ENCODE measurements around the gene PCNX3. TPM values are rescaled to one million over a fixed set of nuclear protein-coding genes. Genes with fewer than 3 reads are reported as not detected.
A peak's percentile ranks its signal among the peaks of the same experiment; 100 is the strongest.

The PCNX3 gene
- total RNA-seq, 4 donors from 2014 or later, result 60.2 to 106 (median 81.3) TPM

- H3K27ac ChIP-seq, result no peak overlapping the region
Measured at GRCh38 chr11:65604258-65604657, 11.3 kb upstream of the PCNX3 start.

GRCh38 chr11:65606876-65607613 lies 8.5 kb upstream of the PCNX3 start:
- TF ChIP-seq POLR2A (IDR thresholded peaks at IDR 0.05) (no peak), CTCF (IDR thresholded peaks at IDR 0.05) (no peak)
- DNase-seq, result peak; percentile 47 to 89 (median 88)
- peaks cover 0 to 38% (median 7%) of the 10 kb centered on the region in 4 donors for H3K4me1 ChIP-seq
- H3K27me3 ChIP-seq, result no peaks in the 10 kb centered on the region
- H3K9me3 ChIP-seq, result no peaks in the 10 kb centered on the region
- H3K36me3 ChIP-seq, result peaks cover 0 to 68% (median 0%) of the 10 kb centered on the region in 3 donors
- peak overlapping the region; percentile 49 to 66 (median 61) for H3K27ac ChIP-seq
- peak overlapping the region in 1 of 4 donors; percentile 33 for H3K4me3 ChIP-seq

More at GRCh38 chr11:65604258-65604657, 11.3 kb upstream of the PCNX3 start:
- DNase-seq, result no peak
- Histone ChIP-seq H3K9me3 (no peaks in the 10 kb centered on the region), H3K4me3 (no peak overlapping the region), H3K27me3 (no peaks in the 10 kb centered on the region), H3K4me1 (peaks cover 0 to 11% (median 0%) of the 10 kb centered on the region in 4 donors), H3K36me3 (peaks cover 0 to 79% (median 0%) of the 10 kb centered on the region in 3 donors)
- no peak for TF ChIP-seq CTCF (IDR thresholded peaks at IDR 0.05)

- no peak for TF ChIP-seq POLR2A (IDR thresholded peaks at IDR 0.05)
- TF ChIP-seq CTCF (IDR thresholded peaks at IDR 0.05), result no peak
- H3K36me3 ChIP-seq, result peaks cover 0 to 63% (median 0%) of the 10 kb centered on the region in 3 donors
- H3K4me3 ChIP-seq, result peak overlapping the region in 1 of 4 donors; percentile 33
- DNase-seq, result no peak
- H3K9me3 ChIP-seq, result no peaks in the 10 kb centered on the region
- peaks cover 0 to 46% (median 15%) of the 10 kb centered on the region in 4 donors for H3K4me1 ChIP-seq
- H3K27me3 ChIP-seq, result no peaks in the 10 kb centered on the region
- peak overlapping the region in 3 of 4 donors; percentile 58 to 66 (median 64) for H3K27ac ChIP-seq
Measured at GRCh38 chr11:65607614-65608426, 7.8 kb upstream of the PCNX3 start.

- no peak for DNase-seq
- Histone ChIP-seq H3K9me3 (no peaks in the 10 kb centered on the region), H3K27ac (peak overlapping the region in 1 of 4 donors; percentile 19), H3K4me1 (peaks cover 0 to 53% (median 21%) of the 10 kb centered on the region in 4 donors), H3K36me3 (peaks cover 0 to 52% (median 0%) of the 10 kb centered on the region in 3 donors), H3K4me3 (no peak overlapping the region), H3K27me3 (no peaks in the 10 kb centered on the region)
- no peak for TF ChIP-seq CTCF (IDR thresholded peaks at IDR 0.05)
- TF ChIP-seq POLR2A (IDR thresholded peaks at IDR 0.05), result no peak
Measured at GRCh38 chr11:65609229-65609628, 6.3 kb upstream of the PCNX3 start.

GRCh38 chr11:65609665-65610064 lies 5.9 kb upstream of the PCNX3 start:
- H3K36me3 ChIP-seq, result peaks cover 0 to 47% (median 0%) of the 10 kb centered on the region in 3 donors

More at GRCh38 chr11:65609665-65610064, 5.9 kb upstream of the PCNX3 start:
- TF ChIP-seq CTCF (IDR thresholded peaks at IDR 0.05), result no peak
- TF ChIP-seq POLR2A (IDR thresholded peaks at IDR 0.05), result no peak
- Histone ChIP-seq H3K27me3 (no peaks in the 10 kb centered on the region), H3K9me3 (no peaks in the 10 kb centered on the region), H3K4me1 (peaks cover 0 to 53% (median 21%) of the 10 kb centered on the region in 4 donors), H3K4me3 (peak overlapping the region in 1 of 4 donors; percentile 1), H3K27ac (peak overlapping the region in 1 of 4 donors; percentile 19)
- DNase-seq, result no peak

Measured in Peyer's patch (tissue), 4 donors.